ENCODE measurements around the gene C16orf87. TPM values are rescaled to one million over a fixed set of nuclear protein-coding genes. Genes with fewer than 3 reads are reported as not detected.

Gene C16orf87
- total RNA-seq, 1 experiment from 2014 or later: 19.6 TPM

- DNase-seq (ENCODE audit: low spot score): no peak
- in situ Hi-C loops (cut with HindIII; ENCODE audit: low sequenced_read_pairs): no loop called here
Measured at GRCh38 chr16:46772463-46772862, 58.5 kb downstream of the C16orf87 start.

- in situ Hi-C loops (cut with HindIII; ENCODE audit: low sequenced_read_pairs): no loop called here
Measured at GRCh38 chr16:46768809-46769208, 62.2 kb downstream of the C16orf87 start.

GRCh38 chr16:46765050-46765449 is 65.9 kb downstream of the C16orf87 start:
- no peak for DNase-seq (ENCODE audit: low spot score)
- in situ Hi-C loops (cut with HindIII; ENCODE audit: low sequenced_read_pairs): no loop called here

More at GRCh38 chr16:46768809-46769208, 62.2 kb downstream of the C16orf87 start:
- no peak for DNase-seq (ENCODE audit: low spot score)

- peak; percentile 91 for DNase-seq (ENCODE audit: low spot score)
- in situ Hi-C loops (cut with HindIII; ENCODE audit: low sequenced_read_pairs): no loop called here
Measured at GRCh38 chr16:46763147-46763546, 67.8 kb downstream of the C16orf87 start.

GRCh38 chr16:46762583-46762982 is 68.4 kb downstream of the C16orf87 start:
- peak; percentile 15 for DNase-seq (ENCODE audit: low spot score)
- in situ Hi-C loops (cut with HindIII; ENCODE audit: low sequenced_read_pairs): no loop called here

- no peak for DNase-seq (ENCODE audit: low spot score)
- in situ Hi-C loops (cut with HindIII; ENCODE audit: low sequenced_read_pairs): no loop called here
Measured at GRCh38 chr16:46759309-46759708, 71.7 kb downstream of the C16orf87 start.

GRCh38 chr16:46757339-46758050 is 73.5 kb downstream of the C16orf87 start:
- in situ Hi-C loops (cut with HindIII; ENCODE audit: low sequenced_read_pairs): no loop called here
- no peak for DNase-seq (ENCODE audit: low spot score)

GRCh38 chr16:46756772-46757171 is 74.2 kb downstream of the C16orf87 start:
- in situ Hi-C loops (cut with HindIII; ENCODE audit: low sequenced_read_pairs): no loop called here
- no peak for DNase-seq (ENCODE audit: low spot score)

- DNase-seq (ENCODE audit: low spot score): no peak
- in situ Hi-C loops (cut with HindIII; ENCODE audit: low sequenced_read_pairs): no loop called here
Measured at GRCh38 chr16:46753015-46753414, 78.0 kb downstream of the C16orf87 start.

GRCh38 chr16:46751381-46751780 is 79.6 kb downstream of the C16orf87 start:
- DNase-seq (ENCODE audit: low spot score): no peak
- in situ Hi-C loops (cut with HindIII; ENCODE audit: low sequenced_read_pairs): no loop called here

- in situ Hi-C loops (cut with HindIII; ENCODE audit: low sequenced_read_pairs): no loop called here
- DNase-seq (ENCODE audit: low spot score): no peak
Measured at GRCh38 chr16:46748775-46749705, 81.9 kb downstream of the C16orf87 start.

- in situ Hi-C loops (cut with HindIII; ENCODE audit: low sequenced_read_pairs): no loop called here
- peak; percentile 58 for DNase-seq (ENCODE audit: low spot score)
Measured at GRCh38 chr16:46747777-46748651, 83.0 kb downstream of the C16orf87 start, which contains the start of gene MYLK3. MYLK3 (minus strand) TSS chr16:46748344; CDS start chr16:46748193, 151 bp downstream.

GRCh38 chr16:46746821-46747776 is 83.9 kb downstream of the C16orf87 start:
- in situ Hi-C loops (cut with HindIII; ENCODE audit: low sequenced_read_pairs): no loop called here
- peak; percentile 56 for DNase-seq (ENCODE audit: low spot score)

Other genes with a start within 250 kb of the C16orf87 start
- 11.1 and 30.9 TPM in 2 replicates for gene SHCBP1, start 209.8 kb downstream of the C16orf87 start, total RNA-seq (2014; rRNA removed; shearing (Covaris generic))
- 177 and 200 TPM in 2 replicates for gene VPS35, start 142.0 kb downstream of the C16orf87 start, total RNA-seq (2014; rRNA removed; shearing (Covaris generic))
- 88.0 and 88.2 TPM in 2 replicates for gene ORC6, start 141.5 kb downstream of the C16orf87 start, total RNA-seq (2014; rRNA removed; shearing (Covaris generic))
- gene MYLK3, start 82.8 kb downstream of the C16orf87 start, total RNA-seq (2014; rRNA removed; shearing (Covaris generic)): 4.7 and 9.1 TPM in 2 replicates
- 34.2 and 38.3 TPM in 2 replicates for gene GPT2, start 53.2 kb upstream of the C16orf87 start, total RNA-seq (2014; rRNA removed; shearing (Covaris generic))
- gene DNAJA2, start 142.5 kb upstream of the C16orf87 start, total RNA-seq (2014; rRNA removed; shearing (Covaris generic)): 90.5 and 128 TPM in 2 replicates